GM12878 (cell line): ENCODE measurements around the gene DOC2B. TPM values are rescaled to one million over a fixed set of nuclear protein-coding genes. Genes with fewer than 3 reads are reported as not detected.

ENCODE experiments used
- ATAC-seq: fragments of 200-7000 bp; cut with Tn5 transposase; 3 replicates; pipeline ENCODE4 v1.9.1; 2020; ENCODE audit warnings: mild to moderate bottlenecking, moderate library complexity
- BruUV-seq: library from RNA; stranded (reverse); fragments of 400-500 nt; replicated peaks from 2 replicates; lab custom pipeline; 2021; lab: Mats Ljungman, UMichigan
- CTCF ChIA-PET: fragments of 300-600 bp; sonication (Branson Sonifier 250); formaldehyde crosslinking; extraction: SDS; loops from one replicate; lab custom pipeline; 2021; ENCODE audit warnings: inconsistent platforms; lab: Yijun Ruan, JAX
- POLR2A ChIA-PET: fragments of 350-600 bp; formaldehyde crosslinking; extraction: SDS; loops from one replicate; lab custom pipeline; 2021; ENCODE audit warnings: inconsistent platforms; lab: Charles Lee
- RAD21 ChIA-PET: fragments of 300-600 bp; sonication (Branson Sonifier 250); formaldehyde crosslinking; loops from one replicate; lab custom pipeline; 2023; ENCODE audit warnings: antibody characterized with exemption; ENCODE audit not compliant: unreplicated experiment; lab: Charles Lee
- SMC1A ChIA-PET: fragments of 300-600 bp; sonication (Branson Sonifier 250); formaldehyde crosslinking; loops from one replicate; lab custom pipeline; 2023; ENCODE audit not compliant: unreplicated experiment, uncharacterized antibody; lab: Charles Lee
- DNase-seq: peaks from one replicate; pipeline ENCODE4 v3.0.0-alpha.2; 2011; ENCODE audit warnings: low read depth, low spot score
- FAIRE-seq: peaks from 3 replicates; lab custom pipeline; 2011; peaks lifted over from hg19 to GRCh38; lab: Jason Lieb, UNC
- H2AFZ ChIP-seq: 2 replicates; pipeline ENCODE4 v1.6.0; 2011; ENCODE audit warnings: low read depth, low read length, control low read depth; ENCODE audit not compliant: control insufficient read depth
- H3K27ac ChIP-seq: 2 replicates; pipeline ENCODE4 v1.5.1; 2011; ENCODE audit warnings: control low read depth; ENCODE audit not compliant: control insufficient read depth, insufficient read depth
- H3K27me3 ChIP-seq, 2 experiments: replicated peaks in 1 of 2; 2 replicates each; pipeline versions ENCODE4 v1.6.0 to v1.6.1; 2011; ENCODE audit warnings: low read length in 1 of 2; ENCODE audit not compliant: control insufficient read depth in 2 of 2, insufficient read depth in 2 of 2
- H3K36me3 ChIP-seq, 2 experiments: 2 replicates each; pipeline ENCODE4 v1.5.1; 2011; ENCODE audit warnings: low read length in 1 of 2; ENCODE audit not compliant: control insufficient read depth in 2 of 2, insufficient read depth in 2 of 2
- H3K4me1 ChIP-seq: 2 replicates; pipeline ENCODE4 v1.6.1; 2011; ENCODE audit warnings: mild to moderate bottlenecking, low read length, moderate library complexity, mixed read lengths; ENCODE audit not compliant: control insufficient read depth, insufficient read depth
- H3K4me2 ChIP-seq: 2 replicates; pipeline ENCODE4 v1.6.0; 2011; ENCODE audit warnings: control low read depth; ENCODE audit not compliant: control insufficient read depth, insufficient read depth
- H3K4me3 ChIP-seq: fragments of 200-600 bp; sonication (generic); 2 replicates; pipeline ENCODE4 v1.5.1; 2016
- H3K79me2 ChIP-seq: 2 replicates; pipeline ENCODE4 v1.6.0; 2011; ENCODE audit warnings: low read length; ENCODE audit not compliant: control insufficient read depth, insufficient read depth
- H3K9ac ChIP-seq: 2 replicates; pipeline ENCODE4 v1.8.0; 2011; ENCODE audit warnings: low read length, control low read depth, mixed read lengths; ENCODE audit not compliant: control insufficient read depth, insufficient read depth
- H3K9me3 ChIP-seq: replicated peaks from 3 replicates; pipeline ENCODE4 v1.5.1; 2011; ENCODE audit warnings: mild to moderate bottlenecking, low read length; ENCODE audit not compliant: control insufficient read depth, insufficient read depth
- H4K20me1 ChIP-seq: 2 replicates; pipeline ENCODE4 v1.6.0; 2011; ENCODE audit not compliant: control insufficient read depth, insufficient read depth
- BHLHE40 ChIP-seq, 2 experiments: fragments of 450-650 bp in 1 of 2; IDR thresholded peaks; 2 replicates each; pipeline ENCODE4 v1.6.1; 2011 to 2017; ENCODE audit warnings: low read depth in 2 of 2, borderline replicate concordance in 1 of 2, improper control_type of control experiment in 1 of 2, low read length in 1 of 2, mild to moderate bottlenecking in 1 of 2
- EGR1 ChIP-seq, 2 experiments: IDR thresholded peaks; 1 replicate in 1 of 2; 2 replicates in 1 of 2; pipeline ENCODE4 v1.6.1; 2011 to 2012; ENCODE audit warnings: low read depth in 2 of 2, low read length in 2 of 2, borderline replicate concordance in 1 of 2, mild to moderate bottlenecking in 1 of 2, moderate library complexity in 1 of 2
- EP300 ChIP-seq, 2 experiments: fragments of 150-350 bp in 1 of 2; IDR thresholded peaks; 2 replicates each; pipeline ENCODE4 v1.6.1; 2011 to 2012; ENCODE audit warnings: low read depth in 2 of 2, low read length in 2 of 2, borderline replicate concordance in 1 of 2, improper control_type of control experiment in 1 of 2, inconsistent platforms in 1 of 2; ENCODE audit not compliant: control insufficient read depth in 1 of 2
- JUND ChIP-seq: IDR thresholded peaks from 2 replicates; pipeline ENCODE4 v1.6.1; 2012; ENCODE audit warnings: low read depth, mild to moderate bottlenecking, low read length, improper control_type of control experiment, moderate library complexity
- NFIC ChIP-seq: IDR thresholded peaks from 2 replicates; pipeline ENCODE4 v1.6.1; 2012; ENCODE audit warnings: low read depth, mild to moderate bottlenecking, inconsistent platforms, low read length, moderate library complexity
- NFYB ChIP-seq: IDR thresholded peaks from 2 replicates; pipeline ENCODE4 v1.6.1; 2011; ENCODE audit warnings: low read depth, mild to moderate bottlenecking, low read length, improper control_type of control experiment, moderate library complexity; ENCODE audit not compliant: insufficient read depth
- POLR2AphosphoS2 ChIP-seq: IDR thresholded peaks from 2 replicates; pipeline ENCODE4 v1.6.1; 2011; ENCODE audit warnings: low read depth, mild to moderate bottlenecking, low read length, improper control_type of control experiment, moderate library complexity
- POLR2AphosphoS5 ChIP-seq: IDR thresholded peaks from 2 replicates; pipeline ENCODE4 v1.6.1; 2011; ENCODE audit warnings: mild to moderate bottlenecking, low read length, inconsistent platforms
- PRDM15 ChIP-seq: fragments of 450-650 bp; formaldehyde crosslinking; IDR thresholded peaks from 2 replicates; pipeline ENCODE4 v1.4.0; 2020; ENCODE audit warnings: mild to moderate bottlenecking, moderate library complexity
- SKIL ChIP-seq: fragments of 450-650 bp; IDR thresholded peaks from 2 replicates; pipeline ENCODE4 v1.6.1; 2017; ENCODE audit warnings: mild to moderate bottlenecking, low read depth, inconsistent platforms; ENCODE audit not compliant: poor library complexity, severe bottlenecking
- SMAD5 ChIP-seq: IDR thresholded peaks from 2 replicates; pipeline ENCODE4 v1.6.1; 2016; ENCODE audit warnings: antibody characterized with exemption, low read depth
- SP1 ChIP-seq: IDR thresholded peaks from one replicate; pipeline ENCODE4 v1.6.1; 2011; ENCODE audit warnings: low read depth, low read length
- SRF ChIP-seq, 2 experiments: IDR thresholded peaks; 2 replicates each; pipeline ENCODE4 v1.6.1; 2011; ENCODE audit warnings: low read depth in 2 of 2, low read length in 2 of 2, mild to moderate bottlenecking in 1 of 2, moderate library complexity in 1 of 2
- SUPT20H ChIP-seq: IDR thresholded peaks from 2 replicates; pipeline ENCODE4 v1.6.1; 2011; ENCODE audit warnings: low read depth, mild to moderate bottlenecking, low read length, moderate library complexity, borderline replicate concordance; ENCODE audit not compliant: control insufficient read depth
- TCF3 ChIP-seq: IDR thresholded peaks from 2 replicates; pipeline ENCODE4 v1.6.1; 2012; ENCODE audit warnings: low read depth, mild to moderate bottlenecking, low read length, borderline replicate concordance; ENCODE audit not compliant: insufficient read depth
- TCF7 ChIP-seq: IDR thresholded peaks from 2 replicates; pipeline ENCODE4 v1.6.1; 2014; ENCODE audit warnings: antibody characterized with exemption, borderline replicate concordance
- ZSCAN29 ChIP-seq: fragments of 450-650 bp; IDR thresholded peaks from 2 replicates; pipeline ENCODE4 v1.6.1; 2017; ENCODE audit warnings: mild to moderate bottlenecking, moderate library complexity
- WGBS: methylation state at CpG from one replicate; pipeline ENCODE4 v1.1.6; 2016; ENCODE audit warnings: low lambda C conversion rate; ENCODE audit not compliant: insufficient replicate concordance, insufficient coverage; ENCODE audit errors: missing lambda C conversion rate; 5-methylcytosine and 5-hydroxymethylcytosine counted together
- in situ Hi-C: fragments of 300-500 bp; cut with MboI; formaldehyde crosslinking; loops from 9 replicates; pipeline ENCODE4 v1.14.3; 2018; ENCODE audit warnings: mixed read lengths
- intact Hi-C: fragments of 100-400 bp; cut with micrococcal nuclease; formaldehyde crosslinking; loops from one replicate; pipeline ENCODE4 v1.14.2; 2022; ENCODE audit not compliant: unreplicated experiment
- polyA plus RNA-seq, 11 experiments: library from polyadenylated mRNA; depleted of rRNA in 4 of 11; unstranded in 6 of 11; stranded (reverse) in 5 of 11; fragments of >200 nt; fragmentation: Nextera tagmentation in 4 of 11; fragmentation: Illumina TruSeq in 1 of 11; extraction: Ambion mirVana in 4 of 11; extraction: Trizol in 1 of 11; gene quantifications; 1 replicate in 1 of 11; 2 replicates in 10 of 11; pipeline versions ENCODE4 v1.2.1 to v1.2.3, GENCODE V29; 2011 to 2016; ENCODE audit warnings: inconsistent platforms in 2 of 11, missing spikeins in 2 of 11, low read depth in 1 of 11
- total RNA-seq, 4 experiments: library from RNA; depleted of rRNA in 3 of 4; stranded (reverse); fragments of >200 nt in 3 of 4; fragmentation: Illumina TruSeq in 1 of 4; extraction: Trizol in 1 of 4; gene quantifications; 2 replicates each; pipeline versions ENCODE4 v1.2.1 to v1.2.3, GENCODE V29; 2013 to 2021

The DOC2B gene
- total and polyA plus RNA-seq, 10 of the 15 experiments (the other 5 are each of a cell fraction or from before 2014, with no cell fraction given), result not detected

DNA sequence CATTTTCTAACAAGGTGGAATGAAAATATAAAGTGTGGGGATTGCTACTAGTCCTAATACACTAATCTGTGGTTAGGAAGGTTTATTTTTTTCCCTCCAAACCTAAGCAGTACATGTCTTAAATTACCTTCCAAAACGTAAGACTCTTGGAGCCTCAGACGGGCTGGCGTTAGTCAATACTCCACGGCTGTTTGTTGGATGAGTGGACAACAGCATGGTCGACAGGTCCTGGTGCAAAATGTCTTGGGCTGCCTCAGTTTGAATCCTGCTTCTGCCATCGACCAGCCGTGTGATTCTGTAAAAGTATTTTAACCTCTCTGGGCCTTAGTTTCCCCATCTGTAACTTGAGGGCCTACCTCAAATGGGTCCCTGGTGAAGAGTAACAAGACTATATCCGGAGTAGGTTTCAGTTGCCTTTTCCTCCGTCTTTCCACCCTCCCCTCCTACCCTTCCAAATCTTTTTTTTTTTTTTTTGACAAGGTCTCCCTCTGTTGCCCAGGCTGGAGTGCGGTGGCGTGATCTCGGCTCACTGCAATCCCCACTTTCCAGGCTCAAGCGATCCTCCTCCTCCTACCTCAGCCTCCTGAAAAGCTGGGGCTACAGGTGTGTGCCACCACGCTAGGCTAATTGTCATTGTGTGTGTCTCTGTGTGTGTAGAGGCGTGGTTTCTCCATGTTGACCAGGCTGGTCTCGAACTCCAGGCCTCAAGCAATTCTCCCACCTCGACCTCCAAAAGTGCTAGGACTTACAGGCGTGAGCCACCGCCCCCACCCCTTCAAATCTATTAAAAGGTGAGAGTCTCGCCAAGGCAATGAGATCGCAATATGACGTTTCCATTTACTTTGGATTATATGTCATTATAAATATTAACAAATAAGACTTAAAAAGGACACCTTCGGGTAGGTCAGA lies 38.3 kb downstream of the DOC2B start:
- POLR2A ChIA-PET, result no interaction called here
- CTCF ChIA-PET, result no interaction called here
- Histone ChIP-seq H3K36me3 (no peaks in the 10 kb centered on the region), H3K79me2 (no peaks in the 10 kb centered on the region), H3K27me3 (no peaks in the 10 kb centered on the region), H3K4me3 (no peak overlapping the region), H3K27ac (no peak overlapping the region), H4K20me1 (no peaks in the 10 kb centered on the region), H3K9ac (no peak overlapping the region), H3K9me3 (no peaks in the 10 kb centered on the region), H2AFZ (no peak overlapping the region), H3K4me2 (no peak overlapping the region), H3K4me1 (no peaks in the 10 kb centered on the region)
- SMC1A ChIA-PET, result no interaction called here
- WGBS, result 38% methylated on average over 20 of the region's 23 CpGs
- FAIRE-seq, result no peak
- TF ChIP-seq SKIL (no peak), POLR2AphosphoS2 (no peak), TCF3 (no peak), NFIC (no peak), SRF (IDR thresholded peaks at IDR 0.05; ENCODE audit: low read depth in 2 of 2, low read length in 2 of 2) (no peak), POLR2AphosphoS5 (no peak), PRDM15 (no peak), TCF7 (no peak), SMAD5 (no peak), JUND (no peak), NFYB (no peak), SP1 (no peak), EGR1 (IDR thresholded peaks at IDR 0.05; ENCODE audit: borderline replicate concordance in 1 of 2, low read depth in 2 of 2, low read length in 2 of 2) (no peak), BHLHE40 (IDR thresholded peaks at IDR 0.05; ENCODE audit: borderline replicate concordance in 1 of 2, low read depth in 2 of 2, low read length in 1 of 2) (no peak), SUPT20H (no peak), ZSCAN29 (no peak), EP300 (IDR thresholded peaks at IDR 0.05; ENCODE audit: borderline replicate concordance in 1 of 2, control insufficient read depth in 1 of 2, low read depth in 2 of 2, low read length in 2 of 2) (no peak)
- RAD21 ChIA-PET, result no interaction called here
- no peak for ATAC-seq
- in situ Hi-C loops (loop anchor here (5.0 kb wide), 1 partner anchor 249 kb away; no protein-coding TSS in a partner anchor), intact Hi-C loops (loop anchor here (5.0 kb wide), 1 partner anchor 164 kb away; no protein-coding TSS in a partner anchor)
- no TSS peak for BruUV-seq
- DNase-seq, result no peak
